NCI-H446 treated with DMSO at 0.1 percent for 48 hours (cell line): Measurements from ENCODE around the gene RAD51D.
"Not testable (repeated sequence)": the region's sequence is repeated elsewhere in the genome, so short reads cannot be mapped to it uniquely, and the experiment has no call there.

Experiments
- DNase-seq: peaks from one replicate; lab custom pipeline; 2025; lab: John Stamatoyannopoulos, UW

Gene RAD51D

DNA sequence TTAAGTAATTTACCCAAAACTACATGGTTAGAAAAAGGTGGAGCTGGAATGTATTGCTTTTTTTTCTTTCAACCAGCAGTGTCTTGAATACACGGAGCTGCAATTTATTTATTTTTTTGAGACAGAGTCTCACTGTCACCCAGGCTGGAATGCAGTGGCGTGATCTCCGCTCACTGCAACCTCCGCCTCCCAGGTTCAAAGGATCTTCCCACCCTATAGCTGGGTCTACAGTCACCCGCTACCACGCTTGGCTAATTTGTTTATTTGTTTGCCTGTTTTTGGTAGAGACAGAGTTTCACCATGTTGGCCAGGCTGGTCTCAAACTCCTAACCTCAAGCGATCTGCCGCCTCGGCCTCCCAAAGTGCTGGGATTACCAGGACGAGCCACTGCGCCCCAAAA lies 29.0 kb downstream of the RAD51D start:
- DNase-seq = not testable (repeated sequence)

DNA sequence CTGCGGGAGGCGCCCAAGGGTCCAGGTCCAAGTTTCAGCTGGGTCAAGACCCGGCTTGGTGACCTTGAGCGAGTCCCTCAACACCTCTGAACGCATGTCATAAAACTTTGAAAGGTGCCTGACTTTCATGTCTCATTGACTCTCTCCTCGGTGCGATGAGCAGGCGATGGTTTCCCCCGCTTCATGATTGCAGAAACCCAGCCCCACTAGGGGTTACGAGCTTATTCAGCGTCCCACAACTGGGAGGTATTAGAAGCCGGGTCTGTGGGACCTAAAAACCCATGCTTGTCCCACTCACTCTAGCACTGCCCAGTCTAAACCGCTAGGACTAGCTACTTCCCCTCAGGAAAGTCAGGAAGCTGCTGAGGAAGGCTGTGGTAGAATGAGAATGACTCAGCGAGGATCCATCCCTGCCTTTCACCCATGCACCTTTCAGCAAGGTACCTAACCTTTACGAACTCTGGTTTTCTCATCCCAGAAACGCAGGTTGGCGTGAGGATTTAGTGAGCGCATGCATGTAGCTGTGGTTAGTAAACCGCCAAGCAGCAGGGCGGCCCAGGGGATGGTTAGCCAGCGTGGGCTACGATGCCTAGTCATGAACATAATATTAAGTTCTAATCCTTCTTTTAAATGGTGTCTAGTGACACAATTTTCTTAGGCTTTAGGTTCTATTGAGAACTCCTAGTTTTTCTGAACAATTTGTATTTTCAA lies 29.9 kb downstream of the RAD51D start:
- DNase-seq = no peak

DNA sequence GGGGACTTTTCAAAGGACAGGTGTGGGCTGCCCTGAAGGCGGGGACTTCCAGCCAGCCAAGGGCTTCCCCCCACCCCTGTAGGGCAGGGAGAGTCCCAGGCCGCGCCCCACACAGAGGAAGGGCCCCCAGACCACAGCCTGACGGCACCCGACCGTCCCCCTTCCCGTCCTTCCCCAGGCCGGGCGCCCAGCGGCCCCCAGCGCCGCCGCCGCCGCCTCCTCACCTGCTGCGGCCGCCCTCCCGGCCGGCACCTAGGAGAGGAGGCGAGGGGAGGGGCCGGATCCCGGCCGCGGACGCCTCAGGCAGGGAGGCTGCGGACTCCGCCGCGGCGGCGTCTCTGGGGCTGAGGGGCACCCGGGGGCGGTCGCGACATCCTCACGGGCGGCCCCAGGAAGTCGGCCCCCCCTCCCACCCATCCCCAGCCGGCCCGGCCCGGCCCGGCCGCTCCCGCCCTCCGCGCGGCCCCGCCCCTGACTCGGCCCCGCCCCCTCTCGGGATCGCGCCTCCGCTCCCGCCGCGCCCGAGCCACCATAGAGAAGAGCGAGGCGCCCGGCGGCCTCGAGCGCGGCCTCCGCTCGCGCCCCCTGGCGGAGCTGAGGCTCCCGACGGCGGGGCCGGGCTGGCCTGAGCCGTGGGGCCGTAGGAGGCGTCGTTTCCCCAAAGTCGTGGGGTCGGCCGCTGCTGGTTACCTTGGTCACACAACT lies 30.6 kb downstream of the RAD51D start:
- DNase-seq = no peak

DNA sequence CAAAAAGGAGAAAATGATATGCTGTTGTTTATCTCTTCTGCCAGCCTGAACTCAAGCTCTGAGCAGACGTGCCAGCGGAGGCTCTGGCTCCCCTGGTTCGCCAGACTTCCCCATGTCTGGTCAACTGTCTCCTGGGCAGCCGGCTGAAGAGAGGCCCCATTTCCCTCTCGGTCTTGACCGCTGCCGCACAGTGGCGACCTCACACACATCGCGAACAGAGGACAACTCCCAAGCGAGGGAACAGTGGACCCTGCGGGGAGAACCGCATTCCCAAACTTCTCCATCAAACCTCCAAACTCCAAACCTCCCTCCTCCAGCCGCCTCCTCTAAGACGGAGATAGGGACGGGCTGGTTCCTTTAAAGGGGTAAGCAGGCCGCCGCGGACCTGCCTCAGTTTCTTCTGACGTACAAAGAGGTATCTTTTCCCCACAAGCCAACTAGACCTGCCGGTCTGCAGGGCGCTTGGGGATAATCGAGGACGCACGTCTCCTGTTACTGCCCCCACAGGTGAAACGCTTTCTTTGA lies 31.2 kb downstream of the RAD51D start:
- DNase-seq = no peak

DNA sequence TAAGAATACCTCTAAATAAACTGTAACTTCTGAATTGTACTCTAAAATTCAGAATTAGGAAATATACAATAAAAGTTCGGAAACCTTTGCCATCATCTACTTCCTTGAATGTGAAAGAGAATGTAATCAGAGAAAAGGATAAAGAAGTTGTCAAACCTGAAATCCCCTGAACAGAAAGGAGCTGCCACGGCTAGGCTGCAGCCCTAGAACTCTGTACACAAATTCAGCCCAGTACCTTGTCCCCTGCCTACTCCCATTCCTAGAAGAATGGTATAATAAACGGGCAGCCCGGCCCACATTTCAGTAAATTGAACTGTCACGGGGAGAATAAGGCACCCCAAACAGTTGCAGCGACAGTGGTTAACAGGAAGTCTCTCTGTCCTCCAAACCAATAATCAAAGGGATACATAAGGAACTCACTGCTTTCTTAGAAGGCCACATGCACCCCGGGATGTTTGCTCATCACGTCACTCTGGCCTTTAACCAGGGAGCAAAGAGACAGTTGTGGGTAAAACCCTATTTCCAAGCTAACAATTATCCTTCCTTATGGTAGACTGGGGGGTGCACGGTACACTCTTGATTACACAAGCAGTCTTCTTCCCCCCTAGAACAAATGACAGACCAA lies 31.8 kb downstream of the RAD51D start:
- DNase-seq = no peak

DNA sequence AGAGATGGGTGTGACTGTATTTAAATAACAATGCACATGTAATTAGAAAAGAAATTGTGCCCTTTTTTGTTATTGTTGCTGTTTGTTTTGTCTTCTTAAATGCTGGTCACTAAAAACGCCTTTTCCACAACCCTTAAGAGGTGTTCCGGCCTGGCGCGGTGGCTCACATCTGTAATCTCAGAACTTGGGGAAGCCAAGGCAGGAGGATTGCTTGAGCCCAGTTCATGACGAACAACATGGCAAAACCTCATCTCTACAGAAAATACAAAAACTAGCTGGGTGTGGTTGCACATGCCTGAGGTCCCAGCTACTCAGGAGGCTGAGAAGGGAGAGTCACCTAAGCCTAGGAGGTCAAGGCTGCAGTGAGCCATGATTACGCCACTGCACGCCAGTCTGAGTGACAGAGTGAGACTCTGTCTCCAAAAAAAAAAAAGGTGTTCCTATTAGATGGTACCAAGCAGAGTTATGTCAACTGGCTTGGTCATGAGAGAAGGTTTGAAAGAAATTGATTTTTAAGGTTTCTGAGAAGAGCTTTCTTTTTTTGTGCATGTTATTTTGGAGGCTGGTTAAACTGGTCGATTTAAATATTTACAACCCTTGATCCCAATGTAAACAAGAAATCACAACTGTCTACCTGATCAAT lies 32.6 kb downstream of the RAD51D start:
- no peak for DNase-seq

DNA sequence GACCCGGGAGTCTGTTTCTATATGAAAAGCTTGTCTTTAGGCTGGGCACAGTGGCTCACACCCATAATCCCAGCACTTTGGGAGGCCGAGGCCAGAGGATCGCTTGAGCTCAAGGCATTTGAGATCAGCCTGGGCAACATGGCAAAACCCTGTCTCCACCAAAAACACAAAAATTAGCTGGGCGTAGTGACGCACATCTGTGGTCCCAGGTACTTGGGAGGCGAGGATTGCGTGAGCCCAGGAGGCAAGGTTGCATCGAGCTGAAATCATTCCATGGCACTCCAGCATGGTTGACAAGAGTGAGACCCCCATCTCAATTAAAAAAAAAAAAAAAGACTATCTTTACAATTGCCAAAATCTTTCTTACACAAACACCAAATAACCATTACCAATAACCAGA lies 33.5 kb downstream of the RAD51D start:
- no peak for DNase-seq

DNA sequence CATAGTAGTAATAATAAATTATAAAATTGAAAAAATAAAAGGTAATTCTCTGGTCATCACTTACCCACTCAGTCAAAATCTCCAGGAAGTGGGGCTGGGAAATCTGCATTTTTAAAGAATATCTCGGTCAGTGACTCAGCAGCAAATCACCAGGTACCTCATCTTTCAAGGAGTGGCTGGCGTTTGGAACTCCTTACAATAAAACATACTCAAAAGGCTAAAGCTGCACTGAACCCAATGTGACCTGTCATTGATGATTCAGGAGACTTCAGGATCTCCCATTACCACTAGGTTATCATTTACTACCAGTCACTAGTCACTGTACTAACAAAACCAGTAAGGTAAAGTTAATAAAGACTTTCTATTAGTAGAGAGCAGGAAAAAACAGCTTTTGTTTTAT lies 34.7 kb downstream of the RAD51D start:
- DNase-seq = no peak

DNA sequence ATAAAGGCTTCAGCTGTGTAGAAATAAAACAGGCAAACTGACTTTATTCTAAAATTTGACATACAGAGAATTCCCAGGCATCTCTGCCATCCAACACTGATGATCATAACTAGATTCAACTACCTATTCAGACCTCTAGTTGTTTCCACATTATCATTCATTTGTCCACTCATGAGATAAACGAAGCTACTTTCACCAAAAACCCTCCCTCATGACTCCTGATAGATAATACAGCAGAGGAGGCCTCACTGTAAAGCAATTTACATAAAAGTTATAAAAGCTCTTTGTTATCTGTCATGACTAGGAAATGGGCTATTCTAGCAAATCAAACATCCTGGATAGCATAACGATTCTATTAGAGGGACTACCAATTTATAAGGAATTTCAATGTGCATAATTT lies 36.6 kb downstream of the RAD51D start:
- DNase-seq = no peak

DNA sequence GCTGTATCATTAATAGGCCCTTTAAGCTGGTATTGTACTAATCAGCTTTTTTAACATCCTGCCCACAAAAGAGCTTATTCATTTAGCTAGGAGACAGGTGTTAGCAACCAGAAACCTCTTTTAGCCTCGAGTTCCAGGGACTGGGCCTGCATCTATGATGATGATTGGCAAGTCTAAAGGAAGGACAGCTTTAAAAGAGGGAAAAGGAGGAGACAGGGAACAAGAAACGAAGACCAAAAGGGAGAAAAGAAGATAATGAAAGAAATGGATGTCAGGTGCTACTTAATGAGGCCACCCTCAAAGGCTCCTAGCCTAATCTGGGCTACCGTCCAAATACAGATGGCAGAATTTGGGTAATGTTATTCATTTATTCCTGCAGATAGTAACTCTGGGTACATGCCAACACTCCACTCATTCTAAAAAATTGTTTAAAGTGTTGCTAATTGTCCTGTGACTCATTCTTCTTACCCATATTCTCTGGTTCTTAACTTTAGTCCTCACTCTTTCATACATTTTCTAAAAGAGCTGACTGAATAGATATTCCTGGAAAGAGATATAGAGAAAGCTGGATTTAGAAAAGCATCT lies 37.5 kb downstream of the RAD51D start:
- DNase-seq = peak; percentile 58

DNA sequence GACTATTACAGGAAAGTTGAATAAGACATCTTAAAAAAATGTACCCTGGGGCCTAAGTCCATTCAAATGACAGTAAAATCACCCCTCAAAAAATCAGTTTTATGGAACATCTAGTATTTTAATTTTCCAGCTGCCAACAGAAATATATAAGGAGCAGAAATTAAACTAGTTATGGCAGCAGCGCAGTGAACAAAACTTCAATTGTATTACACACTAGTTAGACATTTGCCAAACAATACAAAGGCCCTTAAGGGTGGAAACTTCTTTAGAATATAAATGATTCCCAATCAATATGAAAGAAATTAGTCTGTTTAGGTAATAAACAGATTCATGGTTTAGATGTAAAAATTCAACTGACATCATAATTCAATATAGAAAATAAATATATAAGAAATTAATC lies 38.0 kb downstream of the RAD51D start:
- DNase-seq = no peak

DNA sequence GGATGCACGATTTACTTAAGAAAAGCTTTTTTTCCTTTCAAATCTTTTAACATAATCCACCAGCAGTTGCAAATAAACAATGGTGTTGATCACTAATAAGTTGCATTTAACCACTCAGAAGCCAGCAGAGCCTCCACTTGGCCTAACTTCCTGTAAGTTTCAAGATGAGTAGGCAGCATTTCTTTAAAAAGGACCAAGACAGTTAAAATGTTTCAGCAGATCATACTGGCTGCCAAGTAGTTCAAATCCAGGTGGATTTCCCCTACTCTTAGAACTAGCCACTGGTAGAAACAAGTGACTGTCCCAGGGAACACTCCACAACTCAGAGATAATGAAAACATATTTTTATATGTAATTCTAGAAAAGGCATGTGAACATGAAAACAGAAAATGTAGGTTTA lies 39.1 kb downstream of the RAD51D start:
- DNase-seq = no peak

DNA sequence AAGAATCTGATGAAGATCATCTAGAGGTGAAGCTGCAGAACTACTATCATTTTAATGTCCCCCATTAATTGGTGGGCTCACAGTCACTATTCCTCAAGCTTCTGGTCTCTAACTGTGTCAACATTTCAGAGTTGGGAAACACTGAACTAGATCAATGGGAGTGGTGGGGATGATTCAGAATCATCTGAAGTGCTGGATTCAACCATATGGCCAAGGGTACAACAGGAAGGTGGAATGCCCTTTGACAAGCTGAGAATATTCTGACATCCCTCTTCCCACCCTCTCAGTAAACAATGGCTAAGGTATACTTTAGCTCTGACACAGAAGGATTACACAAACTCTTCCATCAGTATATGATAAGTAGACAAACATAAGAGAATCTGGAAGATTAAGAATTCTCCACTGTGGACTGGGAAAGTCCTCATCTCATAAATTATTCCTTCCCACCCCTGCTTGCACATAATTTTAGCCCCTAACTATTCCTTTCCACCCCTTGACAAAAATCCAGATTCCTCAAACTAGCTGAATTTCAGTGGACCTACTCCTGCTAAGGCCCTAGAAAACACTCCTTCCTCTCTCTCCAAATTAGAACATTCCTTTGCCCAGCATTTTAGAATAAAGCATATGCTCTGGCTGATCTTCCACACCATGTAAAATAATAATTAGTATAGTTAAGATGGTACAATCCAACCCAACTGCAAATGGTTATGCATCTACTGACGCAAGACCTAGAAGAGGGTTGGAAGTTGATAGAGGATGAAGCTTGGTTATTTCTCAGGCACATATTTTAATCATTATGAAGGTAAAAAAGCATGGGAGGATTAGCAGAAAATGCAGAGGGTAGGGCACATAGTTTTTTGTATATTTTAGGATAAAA lies 39.9 kb downstream of the RAD51D start:
- DNase-seq = no peak

DNA sequence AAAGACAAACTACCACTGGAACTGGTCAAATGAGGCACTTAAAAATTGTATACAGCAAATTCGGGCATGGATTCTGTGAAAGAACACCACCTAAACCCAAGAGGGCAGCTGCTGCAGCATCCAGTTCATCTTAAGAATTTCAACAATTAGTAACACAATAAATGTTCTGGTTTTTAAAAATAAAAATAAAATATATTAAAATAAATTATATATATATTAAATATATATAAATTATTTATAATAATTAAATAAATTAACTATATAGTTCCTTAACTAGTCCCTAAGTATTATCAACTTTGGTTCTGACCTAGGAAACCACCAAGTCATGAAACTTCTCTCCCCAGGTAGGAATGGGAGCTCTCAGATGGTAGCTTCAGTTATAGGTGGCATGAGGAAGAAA lies 42.8 kb downstream of the RAD51D start:
- no peak for DNase-seq

DNA sequence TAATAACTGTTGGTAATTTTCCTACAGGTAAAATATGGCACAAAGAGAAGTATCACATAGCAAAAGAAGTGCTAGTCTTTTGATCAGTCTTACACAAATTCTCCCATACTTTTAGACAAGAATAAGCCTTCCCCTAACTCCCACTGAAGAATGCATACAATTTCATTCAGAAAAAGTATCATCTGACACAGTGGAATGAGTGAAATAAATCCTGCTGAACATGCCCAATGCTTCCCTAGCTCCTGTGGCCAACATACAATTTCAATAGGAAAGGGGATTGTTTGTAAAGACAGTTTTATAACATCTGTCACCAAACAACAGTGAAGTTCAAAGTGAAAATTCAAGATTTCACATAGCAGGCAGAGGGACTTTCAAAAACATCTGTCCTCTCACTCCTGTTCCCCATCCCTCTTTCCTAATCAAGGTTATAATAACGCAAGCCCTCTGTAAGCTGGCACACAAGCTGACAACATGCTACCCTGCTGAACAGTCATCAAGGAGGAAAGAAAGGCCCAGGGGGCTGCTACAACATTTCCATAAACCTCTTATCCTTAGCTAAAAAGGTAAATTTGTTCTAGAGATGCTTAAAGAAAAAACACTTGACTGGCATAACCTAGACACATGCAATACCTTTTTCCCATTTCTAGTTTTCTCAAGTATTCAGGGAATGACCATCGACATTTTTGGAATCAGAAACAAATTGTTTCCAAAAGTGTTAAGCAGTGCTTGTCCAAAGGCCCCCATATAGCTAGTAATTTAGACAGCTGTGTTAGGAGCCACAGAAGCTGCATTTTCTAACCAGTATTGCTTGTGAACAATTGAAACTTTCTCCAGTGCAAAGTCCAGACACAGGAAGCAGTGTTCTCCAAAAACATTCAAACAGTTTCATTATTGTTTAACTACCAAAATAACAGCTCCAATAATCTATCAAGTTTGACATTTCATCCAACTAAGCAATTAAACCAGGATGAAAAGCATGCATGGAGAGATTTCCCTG lies 44.7 kb downstream of the RAD51D start:
- no peak for DNase-seq

DNA sequence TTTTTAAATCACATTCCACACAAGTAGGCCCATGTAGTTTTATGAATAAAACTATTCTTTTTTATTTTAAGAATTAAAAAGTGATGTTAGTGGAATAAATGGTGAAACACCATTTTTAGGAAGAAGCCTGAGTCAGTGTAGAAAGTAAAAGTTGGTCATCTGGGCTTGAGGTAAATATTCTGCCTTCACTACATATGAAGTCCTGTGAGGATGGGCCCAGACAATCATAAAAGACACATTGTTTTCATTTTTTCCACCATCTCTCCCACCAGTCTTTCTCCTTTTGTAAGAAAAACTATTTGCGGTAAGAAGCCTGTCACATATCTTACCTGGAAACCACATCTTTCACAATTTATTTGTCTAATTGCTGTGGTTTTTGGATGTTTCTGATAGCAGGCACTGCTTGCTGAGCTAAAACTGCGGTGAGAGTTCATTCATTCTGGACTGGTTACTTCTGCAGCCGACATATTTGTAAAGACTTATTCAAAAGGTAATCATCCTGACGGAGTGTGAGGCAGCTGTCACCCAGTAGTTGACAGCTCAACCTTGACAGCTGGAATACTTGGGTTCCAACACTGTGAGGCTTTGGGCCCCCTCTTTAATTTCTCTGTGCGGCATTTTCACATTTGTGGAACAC lies 45.6 kb downstream of the RAD51D start:
- DNase-seq = no peak

DNA sequence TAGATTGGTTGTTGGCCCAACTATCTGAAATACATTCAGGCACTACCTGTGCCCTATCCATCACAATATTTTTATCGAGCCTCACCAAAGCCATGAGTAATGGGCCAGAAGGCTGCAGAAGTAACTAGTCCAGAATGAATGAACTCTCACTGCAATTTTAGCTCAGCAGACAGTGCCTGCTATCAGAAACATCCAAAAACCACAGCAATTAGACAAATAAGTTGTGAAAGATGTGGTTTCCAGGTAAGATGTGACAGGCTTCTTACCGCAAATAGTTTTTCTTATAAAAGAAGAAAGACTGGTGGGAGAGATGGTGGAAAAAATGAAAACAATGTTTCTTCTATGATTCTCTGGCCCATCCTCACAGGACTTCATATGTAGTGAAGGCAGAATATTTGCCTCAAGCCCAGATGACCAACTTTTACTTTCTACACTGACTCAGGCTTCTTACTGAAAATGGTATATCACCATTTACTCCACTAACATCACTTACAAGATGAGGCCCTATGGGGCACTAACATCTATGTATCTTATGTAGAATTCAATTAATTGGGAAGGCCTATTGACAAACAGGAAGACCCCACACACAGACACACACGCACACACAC lies 46.4 kb downstream of the RAD51D start:
- no peak for DNase-seq

DNA sequence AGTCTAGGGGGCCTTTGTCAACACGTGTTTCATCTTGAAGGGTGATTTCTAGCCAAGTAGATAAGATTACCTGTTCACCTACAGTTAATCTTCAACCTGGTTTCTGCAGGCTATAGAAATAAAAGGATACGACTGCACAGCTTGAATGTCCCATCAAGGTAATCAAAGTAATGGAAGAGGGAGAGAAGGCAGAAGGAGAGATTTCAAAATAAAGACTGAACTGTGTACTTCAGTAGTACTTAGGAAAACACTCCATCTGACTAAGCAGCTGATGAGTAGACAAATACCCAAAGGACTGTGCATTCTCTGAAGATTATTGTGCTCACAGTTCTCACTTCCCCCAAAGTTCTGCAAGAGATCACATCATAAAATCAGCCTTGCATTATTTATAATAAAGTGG lies 50.3 kb downstream of the RAD51D start:
- DNase-seq = no peak

DNA sequence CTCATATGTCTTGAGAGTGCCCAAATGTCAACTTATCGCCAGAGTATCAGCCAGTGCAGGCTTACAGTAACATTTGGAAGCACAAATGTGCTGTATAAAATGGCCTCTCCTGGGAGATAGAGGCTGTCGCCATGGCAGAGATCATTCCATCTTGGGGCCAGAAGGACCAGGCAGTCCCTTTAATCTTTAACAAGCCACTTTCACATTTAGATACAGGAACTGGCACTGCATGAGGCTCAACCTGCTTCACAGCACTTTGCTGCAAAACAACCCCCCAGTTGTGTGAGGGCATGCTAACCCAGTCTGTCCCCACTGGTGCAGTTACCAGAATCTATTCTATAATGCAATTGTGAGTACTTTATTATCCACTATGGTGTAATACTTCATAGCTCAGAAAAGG lies 51.4 kb downstream of the RAD51D start:
- DNase-seq = no peak
